Kidney (tissue), 14 donors: ENCODE results near the gene GJD3. TPM values are rescaled to one million over a fixed set of nuclear protein-coding genes. Genes with fewer than 3 reads are reported as not detected.

Experiments used
- DNase-seq, 5 donors: peaks; one replicate each; pipeline ENCODE4 v3.0.0-alpha.2; 2013 to 2020
- FAIRE-seq: peaks from 2 replicates; lab custom pipeline; 2012; peaks lifted over from hg19 to GRCh38; lab: Jason Lieb, UNC
- H3K27ac ChIP-seq, 2 donors: one replicate each; pipeline ENCODE4 v1.7.0; 2013; ENCODE audit warnings: low read depth in 2 of 2, low read length in 2 of 2, inconsistent platforms in 1 of 2
- H3K27me3 ChIP-seq: one replicate; pipeline ENCODE4 v1.7.1; 2013; ENCODE audit warnings: low read length, inconsistent platforms; ENCODE audit not compliant: control insufficient read depth, insufficient read depth
- H3K36me3 ChIP-seq, 3 donors: one replicate each; pipeline versions ENCODE4 v1.7.0 to v1.7.1; 2013; ENCODE audit warnings: low read length in 3 of 3, control low read depth in 1 of 3, inconsistent platforms in 1 of 3; ENCODE audit not compliant: insufficient read depth in 3 of 3, control insufficient read depth in 2 of 3
- H3K4me1 ChIP-seq, 3 donors: one replicate each; pipeline versions ENCODE4 v1.7.0 to v1.7.1; 2013; ENCODE audit warnings: low read length in 3 of 3, inconsistent platforms in 1 of 3, low read depth in 1 of 3; ENCODE audit not compliant: control insufficient read depth in 2 of 3, insufficient read depth in 2 of 3
- H3K4me3 ChIP-seq, 3 donors: one replicate each; pipeline versions ENCODE4 v1.7.0 to v1.8.1; 2013; ENCODE audit warnings: low read length in 3 of 3, control low read depth in 1 of 3, inconsistent platforms in 1 of 3
- H3K9ac ChIP-seq, 3 donors: one replicate each; pipeline versions ENCODE4 v1.7.0 to v1.7.1; 2013; ENCODE audit warnings: low read length in 3 of 3, control low read depth in 1 of 3, inconsistent platforms in 1 of 3
- H3K9me3 ChIP-seq, 3 donors: one replicate each; pipeline versions ENCODE4 v1.7.0 to v1.7.1; 2013; ENCODE audit warnings: low read length in 3 of 3, control low read depth in 1 of 3, inconsistent platforms in 1 of 3; ENCODE audit not compliant: control insufficient read depth in 2 of 3, insufficient read depth in 1 of 3
- CTCF ChIP-seq: IDR thresholded peaks from 3 replicates; pipeline ENCODE4 v1.5.1; 2012; ENCODE audit warnings: mild to moderate bottlenecking, moderate library complexity, borderline replicate concordance; ENCODE audit not compliant: insufficient read depth; ENCODE audit errors: extremely low read depth
- intact Hi-C: fragments of 100-400 bp; cut with DNase I; formaldehyde crosslinking; loops from one replicate; pipeline ENCODE4 v1.11.1; 2022
- polyA plus RNA-seq: library from polyadenylated mRNA; stranded (reverse); fragments of 350-450 nt; fragmentation: Illumina TruSeq; extraction: RNeasy Lipid Tissue Mini Kit (QIAGEN cat#74804); gene quantifications from one replicate; pipeline ENCODE4 v1.2.3, GENCODE V29; 2014; ENCODE audit warnings: low read depth, low replicate concordance; ENCODE audit not compliant: insufficient read depth
- total RNA-seq: library from RNA; stranded (reverse); fragmentation: NEBNext Ultra II Directional; extraction: Animal tissue kit (Norgen Biotek cat#: 25700); gene quantifications from one replicate; pipeline ENCODE4 v1.2.1, GENCODE V29; 2021
- donor health status: control.
- donor health status: control.
- donor health status: control.
- donor health status: control.
- donor health status: control.
- donor health status: DM: yes; HTN: yes; CAD: no.
- donor health status: Normal renal cell carcinoma (clear cell type).

GJD3 gene
- total and polyA plus RNA-seq, 2 donors from 2014 or later = 2.6 TPM; not detected in 1

- intact Hi-C loops = loop anchor here (5.0 kb wide), 1 partner anchor 47 kb away; the partner anchor contains the start of gene RARA
These were observed 10.1 kb downstream of the GJD3 start for GRCh38 chr17:40354221-40355122.

GRCh38 chr17:40352779-40353394, 11.7 kb downstream of the GJD3 start:
- Histone ChIP-seq H3K36me3 (peaks cover 3 to 45% (median 20%) of the 10 kb centered on the region in 3 donors), H3K9me3 (no peaks in the 10 kb centered on the region), H3K27me3 (no peaks in the 10 kb centered on the region), H3K27ac (no peak overlapping the region), H3K9ac (no peak overlapping the region), H3K4me3 (no peak overlapping the region), H3K4me1 (peaks cover 4 to 56% (median 39%) of the 10 kb centered on the region in 3 donors)
- TF ChIP-seq CTCF = no peak
- peak in 1 of 5 donors; percentile 46 for DNase-seq
- intact Hi-C loops = loop anchor here (5.0 kb wide), 1 partner anchor 46 kb away; the partner anchor contains the start of gene RARA
- no peak for FAIRE-seq

More at GRCh38 chr17:40354221-40355122, 10.1 kb downstream of the GJD3 start:
- H3K9me3 ChIP-seq = no peaks in the 10 kb centered on the region
- FAIRE-seq (no peak), DNase-seq (peak in 2 of 5 donors; percentile 55 to 74)
- no peak for TF ChIP-seq CTCF
- peaks cover 4 to 40% (median 26%) of the 10 kb centered on the region in 3 donors for H3K4me1 ChIP-seq
- H3K36me3 ChIP-seq = peaks cover 3 to 35% (median 18%) of the 10 kb centered on the region in 3 donors
- H3K9ac ChIP-seq = no peak overlapping the region
- H3K4me3 ChIP-seq = no peak overlapping the region
- H3K27me3 ChIP-seq = no peaks in the 10 kb centered on the region
- peak overlapping the region in 1 of 2 donors; percentile 3 for H3K27ac ChIP-seq

- no peaks in the 10 kb centered on the region for H3K9me3 ChIP-seq
- no peak overlapping the region for H3K9ac ChIP-seq
- peaks cover 3 to 45% (median 20%) of the 10 kb centered on the region in 3 donors for H3K36me3 ChIP-seq
- TF ChIP-seq CTCF = no peak
- no peak overlapping the region for H3K4me3 ChIP-seq
- peak in 1 of 5 donors; percentile 46 for DNase-seq
- H3K27ac ChIP-seq = no peak overlapping the region
- H3K27me3 ChIP-seq = no peaks in the 10 kb centered on the region
- intact Hi-C loops = loop anchor here (5.0 kb wide), 1 partner anchor 45 kb away; the partner anchor contains the start of gene RARA
- FAIRE-seq = no peak
- peaks cover 4 to 62% (median 41%) of the 10 kb centered on the region in 3 donors for H3K4me1 ChIP-seq
These were observed 12.2 kb downstream of the GJD3 start for GRCh38 chr17:40352237-40352778.
